ENCODE measurements around the gene ZNF746. TPM values are rescaled to one million over a fixed set of nuclear protein-coding genes. Genes with fewer than 3 reads are reported as not detected.

Gene ZNF746
- total RNA-seq, 2 donors from 2014 or later: 11.0 to 13.6 TPM

- Histone ChIP-seq H3K36me3 (peaks cover 16% of the 10 kb centered on the region), H3K27ac (no peak overlapping the region), H3K4me3 (peak overlapping the region; percentile 48 to 69), H3K27me3 (no peaks in the 10 kb centered on the region), H3K9me3 (no peaks in the 10 kb centered on the region), H3K4me1 (peaks cover 0 to 16% of the 10 kb centered on the region in 2 donors)
- no peak for DNase-seq (ENCODE audit: low spot score)
- TF ChIP-seq, protein P1, sequence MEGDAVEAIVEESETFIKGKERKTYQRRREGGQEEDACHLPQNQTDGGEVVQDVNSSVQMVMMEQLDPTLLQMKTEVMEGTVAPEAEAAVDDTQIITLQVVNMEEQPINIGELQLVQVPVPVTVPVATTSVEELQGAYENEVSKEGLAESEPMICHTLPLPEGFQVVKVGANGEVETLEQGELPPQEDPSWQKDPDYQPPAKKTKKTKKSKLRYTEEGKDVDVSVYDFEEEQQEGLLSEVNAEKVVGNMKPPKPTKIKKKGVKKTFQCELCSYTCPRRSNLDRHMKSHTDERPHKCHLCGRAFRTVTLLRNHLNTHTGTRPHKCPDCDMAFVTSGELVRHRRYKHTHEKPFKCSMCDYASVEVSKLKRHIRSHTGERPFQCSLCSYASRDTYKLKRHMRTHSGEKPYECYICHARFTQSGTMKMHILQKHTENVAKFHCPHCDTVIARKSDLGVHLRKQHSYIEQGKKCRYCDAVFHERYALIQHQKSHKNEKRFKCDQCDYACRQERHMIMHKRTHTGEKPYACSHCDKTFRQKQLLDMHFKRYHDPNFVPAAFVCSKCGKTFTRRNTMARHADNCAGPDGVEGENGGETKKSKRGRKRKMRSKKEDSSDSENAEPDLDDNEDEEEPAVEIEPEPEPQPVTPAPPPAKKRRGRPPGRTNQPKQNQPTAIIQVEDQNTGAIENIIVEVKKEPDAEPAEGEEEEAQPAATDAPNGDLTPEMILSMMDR (IDR thresholded peaks at IDR 0.05): no peak
These were observed 38.4 kb downstream of the ZNF746 start for GRCh38 chr7:149459201-149459539.

DNA sequence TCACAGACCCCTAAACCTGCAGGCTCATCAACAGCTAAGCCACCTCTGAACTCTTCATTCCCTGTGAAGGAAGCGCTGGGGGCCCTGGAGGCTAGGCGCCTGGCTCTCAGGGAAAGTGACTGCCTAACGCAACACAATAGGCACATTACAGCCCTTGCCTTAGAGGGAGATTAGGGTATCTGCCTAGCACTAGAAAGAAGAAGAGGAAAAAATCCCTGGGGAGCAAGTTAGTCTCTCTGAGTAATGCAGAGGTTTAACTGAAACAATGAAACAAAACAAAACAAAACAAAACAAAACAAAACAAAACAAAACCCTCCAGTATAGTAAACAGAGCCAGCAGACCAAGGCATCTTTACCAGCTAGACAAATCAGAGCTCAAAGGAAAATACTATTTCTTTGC is 39.4 kb downstream of the ZNF746 start:
- H3K9me3 ChIP-seq: no peaks in the 10 kb centered on the region
- TF ChIP-seq, protein P1 (IDR thresholded peaks at IDR 0.05): no peak
- peaks cover 0 to 16% of the 10 kb centered on the region in 2 donors for H3K4me1 ChIP-seq
- no peak for DNase-seq (ENCODE audit: low spot score)
- no peaks in the 10 kb centered on the region for H3K27me3 ChIP-seq
- no peak overlapping the region for H3K4me3 ChIP-seq
- H3K27ac ChIP-seq: no peak overlapping the region
- H3K36me3 ChIP-seq: peaks cover 23% of the 10 kb centered on the region

GRCh38 chr7:149457766-149458165 is 39.8 kb downstream of the ZNF746 start:
- no peak for DNase-seq (ENCODE audit: low spot score)
- TF ChIP-seq, protein P1 (IDR thresholded peaks at IDR 0.05): no peak
- H3K4me3 ChIP-seq: no peak overlapping the region

DNA sequence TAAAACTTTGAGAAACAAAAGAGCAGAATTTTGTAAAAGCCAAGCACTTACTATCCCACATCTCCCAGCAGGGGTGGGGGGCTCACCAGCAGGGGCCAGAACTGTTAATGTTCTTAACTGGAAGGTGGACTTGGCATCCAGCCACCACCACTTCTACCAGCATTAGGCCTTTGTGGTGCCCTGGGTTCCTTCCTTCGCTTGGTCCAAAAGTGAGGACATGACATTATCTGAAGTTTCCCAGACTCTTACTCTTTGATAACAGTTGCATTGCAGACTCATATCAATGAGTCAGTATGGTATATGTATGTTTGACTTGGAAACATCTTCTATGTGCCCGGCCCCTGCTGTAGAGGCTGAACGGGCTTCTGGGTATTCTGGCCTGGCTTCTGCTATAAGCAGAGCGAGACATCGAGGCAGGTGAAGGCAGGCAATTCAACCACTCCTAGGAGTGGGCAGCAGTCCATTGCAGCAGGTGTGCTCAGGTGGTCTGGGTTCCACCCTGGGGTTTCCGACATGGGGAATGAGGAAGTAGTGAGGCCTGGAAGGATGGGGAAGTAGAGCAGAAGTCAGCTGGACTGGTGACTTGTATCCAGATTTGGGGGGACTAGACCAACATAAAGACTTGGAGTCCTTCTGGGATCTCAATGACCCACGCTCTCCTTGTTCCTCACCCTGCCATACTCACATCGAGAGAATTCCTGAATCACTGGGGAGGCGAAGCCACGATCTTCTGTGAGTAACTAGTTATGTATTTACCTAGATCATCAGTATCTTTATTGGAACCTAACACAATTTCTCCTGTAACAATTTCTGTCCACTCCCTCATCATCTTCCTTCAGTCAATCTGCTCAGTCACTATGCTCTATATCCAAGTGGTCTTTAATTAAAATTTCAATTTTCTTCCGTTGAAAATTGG is 40.8 kb downstream of the ZNF746 start:
- DNase-seq (ENCODE audit: low spot score): no peak
- H3K27ac ChIP-seq: no peak overlapping the region
- no peaks in the 10 kb centered on the region for H3K27me3 ChIP-seq
- no peak overlapping the region for H3K4me3 ChIP-seq
- H3K4me1 ChIP-seq: peaks cover 0 to 16% of the 10 kb centered on the region in 2 donors
- peaks cover 23% of the 10 kb centered on the region for H3K36me3 ChIP-seq
- TF ChIP-seq, protein P1 (IDR thresholded peaks at IDR 0.05): no peak
- H3K9me3 ChIP-seq: no peaks in the 10 kb centered on the region

More at GRCh38 chr7:149457766-149458165, 39.8 kb downstream of the ZNF746 start:
- peaks cover 0 to 16% of the 10 kb centered on the region in 2 donors for H3K4me1 ChIP-seq
- H3K36me3 ChIP-seq: peaks cover 23% of the 10 kb centered on the region
- no peak overlapping the region for H3K27ac ChIP-seq
- H3K27me3 ChIP-seq: no peaks in the 10 kb centered on the region
- H3K9me3 ChIP-seq: no peaks in the 10 kb centered on the region

DNA sequence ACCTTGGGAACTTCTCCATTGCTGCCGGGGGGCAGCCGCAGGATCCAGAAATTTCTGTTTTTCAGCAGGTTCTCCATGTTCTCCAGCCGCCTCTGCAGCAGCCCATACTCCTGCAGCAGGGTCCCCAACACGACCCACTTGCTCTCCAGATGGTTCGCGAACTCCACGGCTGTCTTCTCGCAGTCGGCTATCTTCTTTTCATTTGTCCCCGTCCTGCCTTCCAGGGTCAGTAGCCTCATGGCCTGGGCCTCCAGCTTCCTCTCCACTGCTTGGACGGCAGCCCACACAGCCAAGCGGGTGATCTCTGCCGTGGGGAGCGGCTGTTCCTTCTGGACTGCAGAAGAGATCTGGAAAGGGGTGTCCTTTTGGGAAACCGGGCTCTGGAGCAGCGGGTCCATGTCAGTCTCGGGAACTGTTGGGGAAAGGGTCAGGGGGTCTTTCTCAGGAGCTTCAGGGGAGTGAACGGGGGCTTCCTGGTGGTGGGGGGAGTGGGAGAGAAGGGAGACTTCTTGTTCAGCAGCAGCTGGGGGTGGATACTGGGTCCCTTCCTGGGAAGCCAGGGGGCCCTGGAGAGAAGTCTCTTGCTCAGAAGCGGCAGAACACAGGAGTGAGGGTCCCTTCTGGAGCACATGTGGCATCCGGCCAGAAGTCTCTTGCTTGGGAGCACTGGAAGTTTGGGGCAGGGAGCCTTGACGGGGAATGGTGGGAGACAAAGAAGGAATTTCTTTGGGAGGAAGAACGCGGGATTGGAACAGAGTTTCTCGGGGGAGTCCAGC is 42.2 kb downstream of the ZNF746 start:
- H3K4me3 ChIP-seq: no peak overlapping the region
- H3K4me1 ChIP-seq: peaks cover 0 to 16% of the 10 kb centered on the region in 2 donors
- H3K27me3 ChIP-seq: no peaks in the 10 kb centered on the region
- H3K9me3 ChIP-seq: no peaks in the 10 kb centered on the region
- H3K36me3 ChIP-seq: peaks cover 34% of the 10 kb centered on the region
- TF ChIP-seq, protein P1 (IDR thresholded peaks at IDR 0.05): no peak
- H3K27ac ChIP-seq: no peak overlapping the region
- DNase-seq (ENCODE audit: low spot score): no peak

Measured in right atrium auricular region (tissue), 2 donors.